Stimulated activated CD8-positive, alpha-beta memory T cell treated with anti-CD3 and anti-CD28 coated beads, Interleukin-15, amount 100 ng/mL, for 24 hours (primary cell): ENCODE measurements around the gene MT1F.
"Not testable (repeated sequence)": the region's sequence is repeated elsewhere in the genome, so short reads cannot be mapped to it uniquely, and the experiment has no call there.

Experiments used
- DNase-seq: peaks from one replicate; pipeline ENCODE4 v3.0.0-alpha.2; 2020; ENCODE audit warnings: low read depth

The MT1F gene

DNA sequence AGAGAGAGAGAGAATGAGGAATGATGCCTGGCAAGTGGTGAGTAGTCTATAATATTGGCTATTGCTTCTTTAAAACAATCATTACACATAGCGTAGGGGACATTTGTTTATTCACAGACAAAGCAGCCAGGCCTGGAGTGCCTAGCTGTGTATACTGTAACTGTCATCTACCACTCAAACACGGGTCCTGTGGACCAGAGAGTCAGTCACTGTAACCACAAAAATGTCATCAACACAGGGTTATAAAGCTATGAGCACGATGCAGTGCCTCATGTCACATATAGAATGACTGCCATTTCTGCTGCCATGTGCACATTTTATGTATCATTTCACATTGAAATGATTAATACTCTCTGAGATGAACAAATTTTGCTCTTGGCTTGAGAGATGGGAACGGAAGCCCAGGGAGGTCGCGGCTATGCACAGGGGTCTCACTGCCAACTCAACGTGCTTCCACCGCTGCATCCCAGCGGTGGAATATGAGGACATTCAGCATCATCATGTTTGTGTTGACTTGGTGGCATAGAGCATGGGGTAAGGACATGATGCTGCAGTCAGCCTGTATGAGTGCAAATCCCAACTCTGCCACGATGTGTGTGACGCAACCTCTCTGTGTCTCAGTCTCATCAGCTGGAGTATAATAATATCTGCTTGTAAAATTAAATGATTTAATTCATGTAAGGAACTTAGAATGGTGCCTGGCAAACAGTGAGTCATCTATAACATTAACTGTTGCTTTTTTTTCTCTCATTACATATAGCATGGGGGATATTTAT is 15.2 kb downstream of the MT1F start:
- no peak for DNase-seq

DNA sequence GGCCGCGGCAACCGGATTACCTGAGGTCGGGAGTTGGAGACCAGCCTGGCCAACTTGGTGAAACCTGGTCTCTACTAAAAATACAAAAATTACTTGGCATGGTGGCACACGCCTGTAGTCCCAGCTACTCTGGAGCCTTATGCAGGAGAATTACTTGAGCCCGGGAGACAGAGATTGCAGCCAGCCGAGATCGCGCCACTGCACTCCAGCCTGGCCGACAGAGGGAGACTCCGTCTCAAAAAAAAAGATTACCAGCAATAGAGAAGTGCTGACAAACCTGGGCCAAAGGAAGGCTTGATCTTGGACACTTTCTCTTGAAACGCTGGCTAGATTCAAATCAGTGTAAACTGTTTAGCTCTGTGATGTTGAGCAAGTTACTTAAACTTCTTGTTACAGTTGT is 16.2 kb downstream of the MT1F start:
- DNase-seq = no peak

DNA sequence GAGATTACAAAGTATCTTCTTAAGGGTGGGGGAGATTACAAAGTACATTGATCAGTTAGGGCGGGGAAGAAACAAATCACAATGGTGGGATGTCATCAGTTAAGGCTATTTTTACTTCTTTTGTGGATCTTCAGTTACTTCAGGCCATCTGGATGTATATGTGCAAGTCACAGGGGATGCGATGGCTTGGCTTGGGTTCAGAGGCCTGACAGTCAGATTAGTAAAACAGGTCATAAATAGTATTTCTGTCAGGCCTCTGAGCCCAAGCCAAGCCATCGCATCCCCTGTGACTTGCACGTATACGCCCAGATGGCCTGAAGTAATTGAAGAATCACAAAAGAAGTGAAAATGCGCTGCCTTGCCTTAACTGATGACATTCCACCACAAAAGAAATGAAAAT is 16.8 kb downstream of the MT1F start:
- DNase-seq = not testable (repeated sequence)

DNA sequence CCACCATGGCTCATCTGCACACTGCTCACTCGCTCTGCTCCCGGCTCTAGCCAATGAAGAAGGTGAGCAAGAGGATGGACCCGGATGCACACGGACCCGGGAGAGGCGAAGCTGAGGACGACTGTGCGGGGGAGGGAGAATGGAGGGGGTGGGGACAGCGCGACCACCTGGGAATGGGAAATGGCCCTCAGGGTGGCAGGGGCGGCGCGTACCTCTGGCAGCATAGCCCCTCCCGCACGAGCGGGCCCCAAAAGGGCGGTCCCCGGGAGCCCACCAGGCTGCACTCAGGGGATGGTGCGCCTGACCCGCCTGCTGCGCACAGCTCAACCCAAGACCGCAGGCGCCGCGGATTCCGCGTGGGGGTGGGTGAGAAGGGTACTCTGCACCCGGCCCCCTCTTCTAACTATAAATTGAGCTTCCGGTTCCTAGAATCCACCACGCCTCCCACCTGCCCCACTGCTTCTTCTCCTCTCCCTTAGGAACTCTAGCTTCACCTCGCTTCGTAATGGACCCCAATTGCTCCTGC is 18.0 kb downstream of the MT1F start:
- DNase-seq = peak; percentile 38

DNA sequence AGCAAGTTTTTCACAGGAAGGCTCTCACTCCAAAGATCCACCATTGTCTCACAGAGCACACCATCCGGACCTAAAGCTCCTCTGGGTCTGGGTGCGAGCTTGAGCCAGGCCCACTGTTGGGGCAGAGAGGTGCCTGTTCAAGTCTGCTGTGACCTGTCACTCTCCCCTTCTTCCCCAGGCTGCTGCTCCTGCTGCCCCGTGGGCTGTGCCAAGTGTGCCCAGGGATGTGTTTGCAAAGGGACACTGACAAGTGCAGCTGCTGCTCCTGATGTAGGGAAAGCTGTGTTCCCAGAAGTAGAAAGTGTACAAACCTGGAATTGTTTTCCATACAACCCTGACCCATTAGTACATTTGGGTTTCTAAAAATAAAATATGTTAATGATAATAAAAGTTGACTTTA is 19.7 kb downstream of the MT1F start:
- no peak for DNase-seq

DNA sequence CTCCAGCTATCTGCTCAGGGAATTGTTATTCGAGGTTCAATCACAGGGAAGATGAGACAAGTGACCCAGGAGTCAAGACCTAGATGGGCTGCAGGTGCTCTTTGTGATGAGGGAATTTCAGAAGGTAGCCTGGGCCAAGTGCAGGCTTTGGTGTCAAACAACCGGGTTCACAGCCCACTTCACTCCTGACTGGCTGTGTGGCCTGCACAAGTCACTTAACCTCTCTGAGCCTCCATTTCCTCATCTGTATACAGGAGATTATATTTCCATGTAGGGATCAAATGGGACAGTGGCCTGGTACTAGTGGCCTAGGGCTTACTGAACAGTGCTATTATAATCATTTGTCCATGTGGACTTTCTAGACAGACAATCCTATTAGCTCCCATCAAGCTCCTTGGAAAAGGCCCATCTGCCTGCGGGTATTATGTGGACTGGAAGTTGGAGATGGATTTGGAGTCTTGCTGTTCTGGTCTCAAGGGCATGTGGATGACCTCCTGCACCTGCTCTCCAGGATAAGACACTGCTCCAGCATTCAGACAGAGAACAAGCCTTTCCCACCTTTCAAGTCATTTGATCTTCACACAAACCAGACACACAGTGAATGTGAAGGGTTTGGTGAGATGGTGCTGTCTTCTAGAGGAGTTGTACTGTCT is 21.4 kb downstream of the MT1F start:
- DNase-seq = no peak

DNA sequence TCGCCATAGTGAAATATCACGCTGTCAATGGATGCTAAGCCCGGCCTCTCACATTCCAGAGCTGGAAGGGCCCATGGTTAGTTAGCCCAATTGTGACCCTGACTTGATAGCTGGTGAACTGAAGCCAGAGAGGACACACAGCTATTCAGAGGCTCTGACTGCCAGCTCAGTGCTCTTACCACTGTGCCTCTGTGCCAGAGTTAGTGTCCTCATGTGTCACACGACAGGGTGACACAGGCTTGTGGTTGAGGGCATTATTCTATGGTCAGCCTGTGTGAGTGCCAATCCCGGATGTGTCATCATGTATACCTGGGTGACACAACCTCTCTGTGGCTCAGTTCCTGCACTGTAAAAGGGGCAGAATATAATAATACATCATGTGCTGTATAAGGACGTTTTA is 22.1 kb downstream of the MT1F start:
- DNase-seq = no peak

DNA sequence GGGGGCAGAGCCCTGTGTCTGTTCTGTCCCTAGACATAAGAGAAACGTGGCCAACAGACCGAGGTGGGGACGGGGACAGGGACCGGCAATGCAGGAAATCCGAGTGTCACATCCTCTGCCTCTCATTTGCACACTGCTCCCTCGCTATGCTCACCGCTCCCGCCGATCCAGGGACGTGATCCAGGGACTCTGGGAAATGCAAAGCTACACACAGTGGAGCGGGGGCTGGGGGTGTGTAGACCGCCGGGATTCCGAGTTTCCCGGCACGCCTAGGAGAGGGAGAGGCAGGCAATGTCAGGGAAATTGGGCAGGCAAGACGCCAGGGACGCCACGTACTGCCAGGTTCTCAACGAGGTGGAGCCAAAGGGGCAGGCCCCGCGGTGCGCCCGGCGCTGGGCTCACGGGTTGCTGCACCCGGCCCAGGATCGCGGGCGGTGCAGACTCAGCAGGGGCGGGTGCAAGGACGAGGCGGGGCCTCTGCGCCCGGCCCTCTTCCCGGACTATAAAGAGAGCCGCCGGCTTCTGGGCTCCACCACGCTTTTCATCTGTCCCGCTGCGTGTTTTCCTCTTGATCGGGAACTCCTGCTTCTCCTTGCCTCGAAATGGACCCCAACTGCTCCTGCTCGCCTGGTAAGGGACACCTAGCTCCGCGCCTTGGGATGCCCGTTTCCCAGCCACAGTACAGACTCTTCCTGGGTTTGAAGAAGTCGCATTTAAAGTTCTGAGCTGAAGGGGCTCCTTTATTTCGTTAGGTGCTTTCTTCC is 24.4 kb downstream of the MT1F start, which contains the start of gene MT1X:
Gene MT1X (plus strand): TSS at position 532 of the 764 bp plus-strand sequence. CDS start 71 bp downstream, at position 603.
- peak; percentile 83 for DNase-seq

DNA sequence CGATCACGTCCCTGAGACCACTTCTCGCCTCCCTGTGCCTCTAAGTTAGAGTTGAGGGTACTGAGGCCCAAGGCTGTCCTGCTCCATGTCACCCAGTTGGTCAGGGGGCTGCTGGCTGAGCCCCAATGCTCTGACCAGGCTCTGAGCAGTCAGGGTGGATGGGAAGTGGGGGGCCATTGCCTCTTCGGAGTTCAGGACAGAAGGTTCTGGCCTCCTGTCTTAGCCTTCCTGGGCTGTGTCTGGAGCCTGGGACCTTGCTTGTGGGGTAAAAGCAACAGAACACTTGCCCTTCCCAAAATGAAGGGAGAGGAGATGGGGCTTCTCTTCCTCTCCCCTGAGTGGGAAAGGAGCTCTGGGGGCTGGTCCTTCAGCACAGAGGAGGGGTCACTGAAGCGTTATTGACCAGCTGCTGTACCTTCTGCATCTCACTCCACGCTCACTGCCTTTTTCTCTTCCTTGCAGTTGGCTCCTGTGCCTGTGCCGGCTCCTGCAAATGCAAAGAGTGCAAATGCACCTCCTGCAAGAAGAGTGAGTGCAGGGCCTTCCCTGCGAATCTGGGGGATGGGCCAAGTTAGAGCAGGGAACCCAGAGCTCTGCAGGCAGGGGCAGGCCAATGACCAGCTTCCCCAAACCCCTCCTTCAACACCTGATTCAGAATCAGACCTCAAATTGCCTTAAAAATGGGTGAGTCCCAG is 25.1 kb downstream of the MT1F start:
- no peak for DNase-seq

DNA sequence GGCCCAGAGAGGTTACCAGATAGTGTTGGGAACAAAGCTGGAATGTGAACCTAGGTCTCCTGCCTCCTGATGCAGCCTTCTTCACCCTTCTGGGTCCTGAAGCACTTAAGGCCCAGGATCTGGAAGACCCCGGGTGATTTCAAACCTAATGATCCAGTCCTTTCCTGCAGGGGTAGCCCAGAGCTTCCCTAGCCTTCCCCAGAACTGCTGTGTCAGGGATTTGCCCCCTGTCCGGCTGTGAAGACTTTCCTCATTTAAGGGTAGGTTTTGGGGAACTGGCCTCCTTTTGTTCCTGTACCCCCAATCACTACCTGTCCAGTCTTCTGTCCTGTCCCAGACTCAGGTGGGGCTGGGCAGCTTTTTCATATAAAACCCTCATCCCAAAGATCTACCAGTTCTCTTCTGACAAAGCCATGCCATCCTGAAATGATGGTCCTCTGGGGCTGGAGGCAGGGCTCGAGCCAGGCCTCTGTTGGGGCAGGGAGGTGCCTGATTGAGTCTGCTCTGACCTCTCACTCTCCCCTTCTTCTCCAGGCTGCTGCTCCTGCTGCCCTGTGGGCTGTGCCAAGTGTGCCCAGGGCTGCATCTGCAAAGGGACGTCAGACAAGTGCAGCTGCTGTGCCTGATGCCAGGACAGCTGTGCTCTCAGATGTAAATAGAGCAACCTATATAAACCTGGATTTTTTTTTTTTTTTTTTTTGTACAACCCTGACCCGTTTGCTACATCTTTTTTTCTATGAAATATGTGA is 25.8 kb downstream of the MT1F start:
- DNase-seq = no peak

DNA sequence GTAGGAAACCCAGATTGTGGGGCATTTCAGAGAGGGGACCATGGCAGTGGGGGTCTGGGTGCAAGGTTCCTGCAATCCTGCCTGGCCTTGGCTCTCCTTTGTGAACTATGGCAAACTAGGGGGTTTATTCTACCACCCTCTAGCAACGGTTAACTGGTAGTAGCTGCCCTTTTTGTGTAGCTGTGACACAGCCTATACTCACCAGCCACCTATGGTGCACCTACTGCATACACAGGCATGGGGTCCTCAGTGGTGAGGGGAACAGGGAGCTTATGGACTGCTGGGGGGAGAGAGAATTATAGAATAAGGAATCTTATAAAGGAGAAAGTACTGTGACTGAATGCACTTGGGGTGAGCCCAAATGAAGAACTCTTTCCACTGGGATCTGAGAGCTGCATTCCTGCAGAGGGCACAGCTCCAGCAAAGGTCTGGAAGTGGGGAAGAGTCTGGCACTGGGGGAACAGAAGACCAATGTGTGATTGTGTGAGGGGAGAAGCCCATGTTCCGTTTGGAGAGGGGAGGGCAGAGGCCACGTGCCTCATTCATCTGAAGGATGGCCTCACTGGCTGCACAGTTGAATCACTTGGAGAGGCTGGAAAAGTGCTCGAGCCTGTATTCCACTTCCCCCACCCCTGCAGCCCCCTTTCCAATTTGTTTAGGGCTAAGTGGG is 26.6 kb downstream of the MT1F start:
- no peak for DNase-seq

DNA sequence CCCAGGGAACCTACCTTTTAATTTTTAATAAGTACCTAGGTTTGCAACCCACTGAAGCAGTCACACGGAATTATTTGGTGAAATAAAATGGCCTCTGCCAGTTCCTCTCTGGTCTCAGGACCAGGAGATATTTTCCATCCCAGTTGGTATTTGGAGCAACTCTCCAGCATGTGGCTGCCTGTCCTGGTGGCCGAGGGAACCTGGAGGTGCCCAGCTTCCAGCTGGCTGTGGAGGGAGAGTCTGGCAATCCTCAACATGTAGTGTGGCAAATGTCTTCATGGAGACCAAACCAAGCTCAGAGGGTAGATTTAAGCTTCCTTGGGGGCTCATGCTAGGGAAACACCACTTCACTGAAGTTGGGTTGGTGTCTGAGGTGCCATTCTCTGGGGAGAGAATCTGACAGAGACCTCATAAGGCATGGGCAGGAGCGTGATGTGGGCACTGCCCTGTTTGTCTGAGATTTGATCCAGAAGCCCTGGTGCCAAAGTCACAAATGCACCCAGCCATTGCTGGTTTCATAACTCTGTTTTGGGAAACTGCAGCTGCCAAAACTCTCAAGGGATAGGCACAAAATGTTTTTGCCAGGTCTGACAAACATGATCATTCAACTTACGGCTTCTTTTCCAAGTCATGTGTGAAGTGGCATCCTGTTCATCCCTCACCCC is 27.3 kb downstream of the MT1F start:
- DNase-seq = no peak

DNA sequence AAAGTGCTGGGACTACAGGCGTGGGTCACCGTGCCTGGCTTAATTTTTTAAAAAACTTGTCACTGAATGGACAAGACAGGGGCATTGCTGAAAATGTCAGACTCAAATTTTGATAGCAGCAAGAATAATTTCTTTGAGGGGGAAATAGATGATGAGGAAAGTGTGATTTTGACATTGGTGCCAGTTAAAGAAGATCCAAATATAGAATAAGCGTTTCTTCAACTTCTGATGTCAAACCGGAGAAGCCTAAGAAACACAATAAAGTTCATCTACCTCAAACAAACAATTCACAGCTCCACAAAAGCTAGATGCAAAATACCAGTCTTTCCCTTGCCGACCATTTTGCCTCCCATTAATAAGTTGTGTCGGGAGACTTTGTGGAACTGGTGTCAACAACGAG is 29.0 kb downstream of the MT1F start:
- DNase-seq = no peak

DNA sequence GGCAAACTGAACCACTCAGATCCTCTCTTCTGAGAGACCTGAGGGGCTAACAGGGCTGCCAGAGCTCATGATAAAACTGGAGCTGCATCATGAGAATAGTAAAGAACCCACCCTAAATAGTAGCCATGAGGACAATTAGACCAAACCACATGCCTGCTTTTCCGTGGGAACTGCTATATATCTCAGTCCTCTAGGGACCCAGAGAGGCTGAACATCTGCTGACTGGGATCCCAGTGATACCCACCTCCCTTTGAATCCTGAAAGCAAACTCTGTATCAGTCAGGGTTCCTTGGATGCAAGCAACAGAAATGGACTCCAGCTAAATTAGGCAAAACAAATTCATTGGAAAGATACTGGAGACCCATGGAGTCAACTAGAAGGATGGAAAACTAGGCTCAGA is 31.0 kb downstream of the MT1F start:
- no peak for DNase-seq

DNA sequence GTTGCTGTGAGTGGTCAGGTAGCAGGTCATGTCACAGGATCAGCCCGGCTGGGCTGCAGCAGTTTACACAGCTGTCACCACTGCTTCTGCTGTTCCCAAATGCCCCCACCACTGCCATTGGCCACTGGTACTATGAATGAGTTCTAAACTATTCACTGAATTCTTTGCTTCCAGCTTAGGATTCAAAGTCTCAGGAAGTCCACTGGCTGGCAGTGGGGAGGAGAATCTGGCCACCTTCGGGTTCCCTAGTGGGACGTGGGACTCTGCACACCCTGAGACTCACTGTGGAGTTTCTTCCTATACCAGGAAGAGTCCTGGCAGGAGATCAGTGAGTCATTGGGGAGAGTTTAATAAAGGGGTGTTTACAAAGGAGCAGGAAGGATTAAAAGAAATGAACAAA is 31.4 kb downstream of the MT1F start:
- DNase-seq = no peak

DNA sequence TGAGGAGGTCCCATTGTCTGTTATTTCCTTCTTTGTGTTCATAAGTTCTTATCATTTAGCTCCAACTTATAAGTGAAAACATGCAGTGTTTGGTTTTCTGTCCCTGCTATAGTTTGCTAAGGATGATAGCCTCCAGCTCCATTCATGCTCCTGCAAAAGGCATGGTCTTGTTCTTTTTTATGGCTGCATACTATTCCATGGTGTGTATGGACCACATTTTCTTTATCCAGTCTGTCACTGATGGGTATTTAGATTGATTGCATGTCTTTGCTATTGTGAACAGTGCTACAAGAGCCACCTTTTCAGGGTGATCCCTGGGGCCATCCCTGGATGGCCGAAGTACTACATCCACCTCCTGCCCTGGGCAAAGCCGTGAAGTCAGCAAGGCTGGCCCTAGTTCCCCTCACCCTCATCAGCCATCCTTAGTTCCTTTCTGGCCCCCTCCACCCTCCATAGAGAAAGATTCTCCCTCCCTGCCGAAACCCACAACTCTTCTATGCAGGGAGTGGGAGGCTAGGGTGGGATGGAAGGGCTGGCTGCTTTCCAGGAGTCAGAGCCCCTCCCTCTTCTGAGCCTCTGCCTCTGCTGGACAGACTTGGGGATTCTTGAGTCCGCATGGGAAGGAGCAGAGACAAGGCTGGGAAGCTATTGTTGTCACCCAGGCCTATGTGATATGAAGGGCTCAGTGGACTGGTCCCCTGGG is 32.8 kb downstream of the MT1F start:
- DNase-seq = no peak

DNA sequence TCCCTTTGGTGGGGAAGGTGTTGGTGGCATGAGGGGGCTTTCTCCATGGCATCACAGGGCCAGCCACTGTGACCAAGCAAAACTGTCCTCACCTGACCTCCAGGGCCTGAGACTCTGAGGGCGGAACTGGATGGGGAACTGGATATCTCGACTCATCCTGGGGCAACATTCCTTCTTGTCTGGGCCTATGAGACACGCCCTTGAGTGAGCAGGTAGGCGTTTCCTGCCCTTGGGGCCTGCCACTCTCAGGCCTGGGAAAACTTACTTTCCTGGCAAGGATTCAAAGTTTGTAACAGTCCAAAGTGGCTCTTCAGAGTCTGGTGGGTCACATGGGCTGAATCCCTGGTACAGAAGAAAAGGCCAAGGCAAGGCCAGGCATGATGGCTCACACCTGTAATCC is 34.1 kb downstream of the MT1F start:
- no peak for DNase-seq

DNA sequence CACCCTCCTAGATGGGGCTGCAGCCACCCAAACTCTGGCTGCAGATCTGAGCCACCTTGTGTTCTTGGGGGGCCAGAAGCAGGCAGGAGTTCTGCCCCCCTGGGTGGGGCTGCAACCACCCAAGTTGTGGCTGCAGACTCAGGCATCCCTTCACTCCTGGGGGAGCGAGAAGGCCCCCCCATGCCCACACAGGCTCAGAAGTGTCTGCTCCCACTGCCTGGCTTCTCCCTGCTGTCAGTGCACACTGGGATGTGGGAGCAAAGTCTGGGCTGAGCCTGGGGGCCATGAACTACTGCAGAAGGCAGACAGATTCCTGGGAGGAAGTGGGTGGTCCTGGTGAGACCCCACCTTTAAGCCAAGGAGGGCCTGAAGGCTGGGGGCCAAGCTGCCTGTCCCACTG is 37.5 kb downstream of the MT1F start:
- no peak for DNase-seq

DNA sequence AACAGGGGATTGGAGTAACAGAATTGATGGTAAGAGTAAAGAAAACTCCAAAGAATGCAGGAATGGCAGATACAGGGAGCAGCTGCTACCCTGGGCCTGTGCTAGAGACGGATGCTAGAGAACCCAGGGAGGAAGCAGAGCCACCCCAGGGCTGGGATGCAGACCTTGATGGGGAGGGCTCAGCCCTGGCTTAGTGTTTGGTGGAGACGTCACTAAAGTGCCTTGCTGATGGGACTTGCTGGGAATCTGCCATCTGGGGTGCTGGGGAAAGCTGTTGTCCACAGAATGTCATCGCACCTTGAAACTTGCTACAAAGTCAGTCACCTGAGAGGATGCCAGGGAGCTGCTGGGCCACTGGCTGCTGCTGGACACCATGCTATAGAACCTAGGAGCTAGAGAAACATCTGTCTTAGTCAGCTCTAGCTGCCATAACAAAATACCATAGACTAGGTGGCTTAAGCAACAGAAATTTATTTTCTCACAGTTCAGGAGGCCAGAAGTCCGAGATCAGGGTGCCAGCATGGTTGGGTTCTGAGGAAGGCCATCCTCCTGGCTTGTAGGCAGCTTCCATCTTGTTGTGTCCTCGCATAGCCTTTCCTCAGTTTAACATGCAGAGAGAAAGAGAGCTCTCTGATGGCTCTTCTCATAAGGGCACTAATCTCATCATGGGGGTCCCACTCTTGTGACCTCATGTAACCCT is 39.8 kb downstream of the MT1F start:
- DNase-seq = no peak
